Measurements from ENCODE around the gene CDH4. TPM values are rescaled to one million over a fixed set of nuclear protein-coding genes. Genes with fewer than 3 reads are reported as not detected.

The CDH4 gene
- polyA plus RNA-seq, 6 donors from 2014 or later = not detected

- ATAC-seq (ENCODE audit: low read depth in 2 of 2) = no peak
- no peak for DNase-seq
- Mint-ChIP-seq H3K4me3 (peak overlapping the region in 1 of 8 donors; percentile 52), H3K27ac (no peak overlapping the region), H3K27me3 (peaks cover 0 to 14% (median 8%) of the 10 kb centered on the region in 3 donors), H3K9me3 (no peaks in the 10 kb centered on the region), H3K4me1 (no peaks in the 10 kb centered on the region), H3K36me3 (no peaks in the 10 kb centered on the region)
Observed at GRCh38 chr20:61804752-61805295, 552.8 kb downstream of the CDH4 start.

GRCh38 chr20:61805365-61805764 lies 553.3 kb downstream of the CDH4 start:
- Mint-ChIP-seq H3K9me3 (no peaks in the 10 kb centered on the region), H3K4me3 (no peak overlapping the region)
- DNase-seq = no peak

GRCh38 chr20:61805781-61806180 lies 553.7 kb downstream of the CDH4 start:
- no peak overlapping the region for H3K27ac Mint-ChIP-seq
- peaks cover 0 to 14% (median 8%) of the 10 kb centered on the region in 3 donors for H3K27me3 Mint-ChIP-seq
- no peaks in the 10 kb centered on the region for H3K9me3 Mint-ChIP-seq
- ATAC-seq (ENCODE audit: low read depth in 2 of 2) (no peak), DNase-seq (no peak)
- no peaks in the 10 kb centered on the region for H3K36me3 Mint-ChIP-seq
- no peak overlapping the region for H3K4me3 Mint-ChIP-seq
- H3K4me1 Mint-ChIP-seq = no peaks in the 10 kb centered on the region

More at GRCh38 chr20:61805365-61805764, 553.3 kb downstream of the CDH4 start:
- ATAC-seq (ENCODE audit: low read depth in 2 of 2) = no peak
- Mint-ChIP-seq H3K4me1 (no peaks in the 10 kb centered on the region), H3K27me3 (peaks cover 0 to 14% (median 8%) of the 10 kb centered on the region in 3 donors), H3K36me3 (no peaks in the 10 kb centered on the region), H3K27ac (no peak overlapping the region)

GRCh38 chr20:61806314-61806713 lies 554.3 kb downstream of the CDH4 start:
- Mint-ChIP-seq H3K4me3 (no peak overlapping the region), H3K9me3 (no peaks in the 10 kb centered on the region), H3K27ac (peak overlapping the region in 1 of 6 donors; percentile 59), H3K4me1 (no peaks in the 10 kb centered on the region), H3K27me3 (peaks cover 0 to 14% (median 8%) of the 10 kb centered on the region in 3 donors), H3K36me3 (no peaks in the 10 kb centered on the region)
- ATAC-seq (ENCODE audit: low read depth in 2 of 2) (no peak), DNase-seq (no peak)

- Mint-ChIP-seq H3K4me3 (no peak overlapping the region), H3K9me3 (no peaks in the 10 kb centered on the region), H3K27me3 (peaks cover 0 to 8% (median 8%) of the 10 kb centered on the region in 3 donors), H3K4me1 (no peaks in the 10 kb centered on the region), H3K36me3 (no peaks in the 10 kb centered on the region), H3K27ac (no peak overlapping the region)
- ATAC-seq (ENCODE audit: low read depth in 2 of 2) = no peak
- DNase-seq = no peak
Observed at GRCh38 chr20:61806995-61807394, 554.9 kb downstream of the CDH4 start.

GRCh38 chr20:61807471-61808160 lies 555.6 kb downstream of the CDH4 start:
- DNase-seq = no peak
- Mint-ChIP-seq H3K4me1 (no peaks in the 10 kb centered on the region), H3K27ac (no peak overlapping the region), H3K27me3 (peaks cover 0 to 8% (median 7%) of the 10 kb centered on the region in 3 donors), H3K9me3 (no peaks in the 10 kb centered on the region), H3K4me3 (no peak overlapping the region), H3K36me3 (no peaks in the 10 kb centered on the region)
- ATAC-seq (ENCODE audit: low read depth in 2 of 2) = no peak

- DNase-seq (no peak), ATAC-seq (ENCODE audit: low read depth in 2 of 2) (no peak)
- no peaks in the 10 kb centered on the region for H3K9me3 Mint-ChIP-seq
- peak overlapping the region in 1 of 6 donors; percentile 49 for H3K27ac Mint-ChIP-seq
- H3K4me1 Mint-ChIP-seq = no peaks in the 10 kb centered on the region
- H3K27me3 Mint-ChIP-seq = peaks cover 0 to 8% (median 7%) of the 10 kb centered on the region in 3 donors
- H3K36me3 Mint-ChIP-seq = no peaks in the 10 kb centered on the region
- no peak overlapping the region for H3K4me3 Mint-ChIP-seq
Observed at GRCh38 chr20:61808447-61808846, 556.4 kb downstream of the CDH4 start.

GRCh38 chr20:61809006-61809770 lies 557.1 kb downstream of the CDH4 start:
- Mint-ChIP-seq H3K27me3 (peaks cover 0 to 8% (median 6%) of the 10 kb centered on the region in 3 donors), H3K36me3 (no peaks in the 10 kb centered on the region), H3K27ac (peak overlapping the region in 1 of 6 donors; percentile 22), H3K9me3 (no peaks in the 10 kb centered on the region), H3K4me1 (no peaks in the 10 kb centered on the region), H3K4me3 (no peak overlapping the region)
- DNase-seq = no peak
- ATAC-seq (ENCODE audit: low read depth in 2 of 2) = no peak

GRCh38 chr20:61810066-61810737 lies 558.1 kb downstream of the CDH4 start:
- Mint-ChIP-seq H3K9me3 (no peaks in the 10 kb centered on the region), H3K4me3 (no peak overlapping the region), H3K4me1 (no peaks in the 10 kb centered on the region), H3K27ac (no peak overlapping the region), H3K27me3 (no peaks in the 10 kb centered on the region), H3K36me3 (no peaks in the 10 kb centered on the region)
- DNase-seq = no peak
- ATAC-seq (ENCODE audit: low read depth in 2 of 2) = no peak

GRCh38 chr20:61810738-61811135 lies 558.7 kb downstream of the CDH4 start:
- no peaks in the 10 kb centered on the region for H3K36me3 Mint-ChIP-seq
- DNase-seq = no peak
- no peaks in the 10 kb centered on the region for H3K9me3 Mint-ChIP-seq
- H3K4me1 Mint-ChIP-seq = no peaks in the 10 kb centered on the region
- no peak overlapping the region for H3K4me3 Mint-ChIP-seq
- ATAC-seq (ENCODE audit: low read depth in 2 of 2) = no peak
- H3K27me3 Mint-ChIP-seq = no peaks in the 10 kb centered on the region
- no peak overlapping the region for H3K27ac Mint-ChIP-seq

GRCh38 chr20:61811166-61811565 lies 559.1 kb downstream of the CDH4 start:
- Mint-ChIP-seq H3K4me3 (no peak overlapping the region), H3K27me3 (no peaks in the 10 kb centered on the region), H3K4me1 (no peaks in the 10 kb centered on the region), H3K9me3 (no peaks in the 10 kb centered on the region), H3K27ac (no peak overlapping the region), H3K36me3 (no peaks in the 10 kb centered on the region)
- ATAC-seq (ENCODE audit: low read depth in 2 of 2) (no peak), DNase-seq (no peak)

GRCh38 chr20:61812121-61812844 lies 560.2 kb downstream of the CDH4 start:
- Mint-ChIP-seq H3K4me1 (no peaks in the 10 kb centered on the region), H3K27me3 (no peaks in the 10 kb centered on the region), H3K9me3 (no peaks in the 10 kb centered on the region), H3K27ac (no peak overlapping the region), H3K36me3 (no peaks in the 10 kb centered on the region), H3K4me3 (no peak overlapping the region)
- ATAC-seq (ENCODE audit: low read depth in 2 of 2) (no peak), DNase-seq (no peak)

- H3K4me3 Mint-ChIP-seq = no peak overlapping the region
Observed at GRCh38 chr20:61812845-61813485, 560.9 kb downstream of the CDH4 start.

More at GRCh38 chr20:61812845-61813485, 560.9 kb downstream of the CDH4 start:
- H3K9me3 Mint-ChIP-seq = no peaks in the 10 kb centered on the region
- no peak for ATAC-seq (ENCODE audit: low read depth in 2 of 2)
- no peaks in the 10 kb centered on the region for H3K36me3 Mint-ChIP-seq
- H3K27me3 Mint-ChIP-seq = no peaks in the 10 kb centered on the region
- H3K4me1 Mint-ChIP-seq = no peaks in the 10 kb centered on the region
- no peak overlapping the region for H3K27ac Mint-ChIP-seq
- DNase-seq = no peak
